ENCODE measurements around the gene TXNDC2. TPM values are rescaled to one million over a fixed set of nuclear protein-coding genes. Genes with fewer than 3 reads are reported as not detected.

Gene TXNDC2
- total RNA-seq, 1 experiment from 2014 or later: 0.12 TPM

DNA sequence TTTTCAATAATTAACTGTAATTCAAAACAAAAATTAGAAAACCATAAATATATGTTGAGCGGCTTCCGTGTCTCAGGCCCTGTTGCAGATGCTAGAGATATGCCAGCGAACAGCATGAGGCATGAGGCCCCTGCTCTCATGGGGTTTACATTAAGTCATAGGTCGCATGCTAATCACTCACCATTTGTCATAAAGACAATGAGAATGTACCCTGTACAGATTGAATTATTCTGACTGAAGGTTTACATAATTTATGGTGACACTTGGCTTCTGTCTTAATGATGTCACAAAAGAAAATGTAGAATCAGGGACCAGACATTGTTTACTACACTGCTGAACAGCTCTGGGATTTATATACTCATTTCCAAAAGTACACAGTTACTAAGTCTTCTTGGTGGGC is 22.1 kb downstream of the TXNDC2 start:
- CTCF ChIA-PET: no interaction called here
- H3K9me2 ChIP-seq (ENCODE audit: insufficient read depth): no peaks in the 10 kb centered on the region

More for the DNA sequence above, 22.1 kb downstream of the TXNDC2 start:
- TF ChIP-seq EGR1 (IDR thresholded peaks at IDR 0.05; ENCODE audit: low read depth) (no peak), EZH2 (IDR thresholded peaks at IDR 0.05) (no peak), ELF1 (IDR thresholded peaks at IDR 0.05; ENCODE audit: borderline replicate concordance, low read depth) (no peak), JUND (IDR thresholded peaks at IDR 0.05) (no peak), SIN3A (IDR thresholded peaks at IDR 0.05; ENCODE audit: low read depth) (no peak), POLR2A (IDR thresholded peaks at IDR 0.05; ENCODE audit: borderline replicate concordance, extremely low read depth, insufficient read depth, insufficient read length) (no peak)
- TF ChIP-seq, protein P1, sequence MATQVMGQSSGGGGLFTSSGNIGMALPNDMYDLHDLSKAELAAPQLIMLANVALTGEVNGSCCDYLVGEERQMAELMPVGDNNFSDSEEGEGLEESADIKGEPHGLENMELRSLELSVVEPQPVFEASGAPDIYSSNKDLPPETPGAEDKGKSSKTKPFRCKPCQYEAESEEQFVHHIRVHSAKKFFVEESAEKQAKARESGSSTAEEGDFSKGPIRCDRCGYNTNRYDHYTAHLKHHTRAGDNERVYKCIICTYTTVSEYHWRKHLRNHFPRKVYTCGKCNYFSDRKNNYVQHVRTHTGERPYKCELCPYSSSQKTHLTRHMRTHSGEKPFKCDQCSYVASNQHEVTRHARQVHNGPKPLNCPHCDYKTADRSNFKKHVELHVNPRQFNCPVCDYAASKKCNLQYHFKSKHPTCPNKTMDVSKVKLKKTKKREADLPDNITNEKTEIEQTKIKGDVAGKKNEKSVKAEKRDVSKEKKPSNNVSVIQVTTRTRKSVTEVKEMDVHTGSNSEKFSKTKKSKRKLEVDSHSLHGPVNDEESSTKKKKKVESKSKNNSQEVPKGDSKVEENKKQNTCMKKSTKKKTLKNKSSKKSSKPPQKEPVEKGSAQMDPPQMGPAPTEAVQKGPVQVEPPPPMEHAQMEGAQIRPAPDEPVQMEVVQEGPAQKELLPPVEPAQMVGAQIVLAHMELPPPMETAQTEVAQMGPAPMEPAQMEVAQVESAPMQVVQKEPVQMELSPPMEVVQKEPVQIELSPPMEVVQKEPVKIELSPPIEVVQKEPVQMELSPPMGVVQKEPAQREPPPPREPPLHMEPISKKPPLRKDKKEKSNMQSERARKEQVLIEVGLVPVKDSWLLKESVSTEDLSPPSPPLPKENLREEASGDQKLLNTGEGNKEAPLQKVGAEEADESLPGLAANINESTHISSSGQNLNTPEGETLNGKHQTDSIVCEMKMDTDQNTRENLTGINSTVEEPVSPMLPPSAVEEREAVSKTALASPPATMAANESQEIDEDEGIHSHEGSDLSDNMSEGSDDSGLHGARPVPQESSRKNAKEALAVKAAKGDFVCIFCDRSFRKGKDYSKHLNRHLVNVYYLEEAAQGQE (IDR thresholded peaks at IDR 0.05; ENCODE audit: low read depth): no peak
- no peaks in the 10 kb centered on the region for H4K20me1 ChIP-seq (ENCODE audit: insufficient read depth)
- H3K27ac ChIP-seq (ENCODE audit: low read depth, low read length): no peak overlapping the region
- H3K4me2 ChIP-seq (ENCODE audit: low read length): no peak overlapping the region
- no peak overlapping the region for H3K4me3 ChIP-seq (replicated peaks in 1 of 2; ENCODE audit: low read depth in 1 of 2, low read length in 2 of 2)
- H3K4me1 ChIP-seq (ENCODE audit: control insufficient read depth in 1 of 2, insufficient read depth in 2 of 2, low read length in 2 of 2): peaks cover 1 to 5% of the 10 kb centered on the region in 2 experiments; a peak in 3 of 4 replicates
- H2AFZ ChIP-seq (ENCODE audit: low read depth, low read length, poor library complexity, severe bottlenecking): no peak overlapping the region
- no peaks in the 10 kb centered on the region for H3K36me3 ChIP-seq (ENCODE audit: control insufficient read depth in 1 of 2, insufficient read depth in 2 of 2, low read length in 2 of 2)
- no peak overlapping the region for H3K9ac ChIP-seq (ENCODE audit: low read length)
- H3K27me3 ChIP-seq (ENCODE audit: insufficient read depth, low read length): no peaks in the 10 kb centered on the region
- no peaks in the 10 kb centered on the region for H3K79me2 ChIP-seq (ENCODE audit: insufficient read depth, low read length)
- ATAC-seq: no peak
- ChIA-PET POLR2A (no interaction called here), RAD21 (ENCODE audit: low non-redundant PET in 1 of 2, low total read pairs in 2 of 2, uncharacterized antibody in 2 of 2, unreplicated experiment in 2 of 2) (no interaction called here)
- intact Hi-C loops (cut with micrococcal nuclease): no loop called here
- BruUV-seq (replicated peaks): no TSS peak
- DNase-seq (ENCODE audit: low read depth, low spot score): no peak
- no peaks in the 10 kb centered on the region for H3K9me3 ChIP-seq (ENCODE audit: control insufficient read depth in 1 of 2, insufficient read depth in 1 of 2, low read depth in 1 of 2, low read length in 2 of 2)

Measured in HCT116 (cell line).